Activated gamma-delta T cell (primary cell): ENCODE data around the gene ATAD3B.
"Not testable (repeated sequence)": the region's sequence is repeated elsewhere in the genome, so short reads cannot be mapped to it uniquely, and the experiment has no call there.

Experiments used
- DNase-seq: peaks from one replicate; lab custom pipeline; 2025; lab: John Stamatoyannopoulos, UW

Gene ATAD3B

DNA sequence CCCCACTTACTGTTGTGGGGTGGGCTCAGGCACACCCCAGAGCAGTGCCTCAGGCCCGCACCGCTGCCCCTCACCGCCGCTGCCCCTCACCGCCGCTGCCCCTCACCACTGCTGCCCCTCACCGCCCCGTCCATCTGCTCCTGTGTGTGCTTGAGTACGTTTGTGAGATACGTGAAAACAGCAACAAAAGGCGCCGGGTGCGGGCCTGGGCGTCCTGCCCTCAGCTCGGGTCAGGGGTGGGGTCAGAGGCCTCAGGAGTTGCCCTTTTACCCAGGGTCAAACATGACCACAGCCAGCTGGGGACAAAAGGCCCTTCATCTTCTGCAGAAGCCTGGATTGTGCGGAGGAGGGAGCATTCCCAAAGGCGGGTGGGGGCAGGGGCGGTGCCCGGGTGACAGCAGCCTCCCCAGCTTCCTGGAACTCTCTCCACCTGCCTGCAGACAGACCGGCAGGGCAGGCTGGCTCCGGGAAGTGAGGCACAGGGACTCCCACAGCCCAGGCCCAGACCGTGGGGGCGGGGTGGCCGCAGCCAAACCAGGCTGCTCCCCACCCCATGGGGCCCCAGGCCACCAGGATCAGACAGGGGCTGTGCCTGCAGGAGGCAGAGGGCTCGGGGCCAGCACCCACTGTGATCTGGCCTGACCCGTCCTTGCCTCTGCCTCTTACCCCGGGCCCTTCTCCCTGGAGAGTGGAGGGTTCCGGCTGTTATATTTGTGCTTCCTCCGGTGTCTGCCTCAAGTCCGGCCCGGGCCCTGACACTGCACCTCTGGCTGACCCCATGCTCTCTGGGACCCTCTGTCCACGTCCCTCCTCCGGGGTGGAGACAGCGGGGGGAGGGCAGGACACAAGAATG is 38.4 kb upstream of the ATAD3B start:
- DNase-seq = no peak

DNA sequence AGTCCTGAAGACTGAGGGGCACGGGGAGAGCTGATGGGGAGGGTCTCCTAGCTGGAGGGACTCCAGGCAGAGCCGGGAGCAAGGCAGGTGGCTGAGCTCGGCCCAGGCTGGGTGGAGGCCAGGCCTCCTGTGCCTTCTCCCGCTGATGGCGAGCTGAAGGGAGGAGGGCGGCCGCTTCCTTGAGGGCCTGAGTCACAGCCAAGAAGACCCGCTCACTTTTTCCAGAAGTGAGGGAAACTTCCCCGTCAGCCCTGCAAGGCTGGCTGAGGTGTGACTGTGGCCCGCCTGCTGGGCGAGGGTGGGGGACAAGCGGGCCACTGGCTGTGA is 37.8 kb upstream of the ATAD3B start:
- no peak for DNase-seq

- no peak for DNase-seq
Observed at GRCh38 chr1:1434131-1434823, 37.3 kb upstream of the ATAD3B start.

DNA sequence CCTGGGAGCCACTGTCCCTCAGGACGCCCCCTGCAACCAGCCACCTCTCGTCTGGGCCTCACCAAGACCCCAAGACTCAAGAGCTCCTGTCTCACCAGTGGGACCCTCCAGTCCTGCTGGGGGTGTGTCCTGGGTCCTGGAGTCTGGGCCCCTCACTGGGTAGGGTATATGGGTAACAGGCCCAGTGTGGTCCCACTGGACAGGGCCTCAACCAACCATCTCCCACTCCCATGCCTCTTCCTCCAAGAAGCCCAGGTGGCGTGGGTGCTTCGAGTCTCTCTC is 36.8 kb upstream of the ATAD3B start:
- DNase-seq = no peak

DNA sequence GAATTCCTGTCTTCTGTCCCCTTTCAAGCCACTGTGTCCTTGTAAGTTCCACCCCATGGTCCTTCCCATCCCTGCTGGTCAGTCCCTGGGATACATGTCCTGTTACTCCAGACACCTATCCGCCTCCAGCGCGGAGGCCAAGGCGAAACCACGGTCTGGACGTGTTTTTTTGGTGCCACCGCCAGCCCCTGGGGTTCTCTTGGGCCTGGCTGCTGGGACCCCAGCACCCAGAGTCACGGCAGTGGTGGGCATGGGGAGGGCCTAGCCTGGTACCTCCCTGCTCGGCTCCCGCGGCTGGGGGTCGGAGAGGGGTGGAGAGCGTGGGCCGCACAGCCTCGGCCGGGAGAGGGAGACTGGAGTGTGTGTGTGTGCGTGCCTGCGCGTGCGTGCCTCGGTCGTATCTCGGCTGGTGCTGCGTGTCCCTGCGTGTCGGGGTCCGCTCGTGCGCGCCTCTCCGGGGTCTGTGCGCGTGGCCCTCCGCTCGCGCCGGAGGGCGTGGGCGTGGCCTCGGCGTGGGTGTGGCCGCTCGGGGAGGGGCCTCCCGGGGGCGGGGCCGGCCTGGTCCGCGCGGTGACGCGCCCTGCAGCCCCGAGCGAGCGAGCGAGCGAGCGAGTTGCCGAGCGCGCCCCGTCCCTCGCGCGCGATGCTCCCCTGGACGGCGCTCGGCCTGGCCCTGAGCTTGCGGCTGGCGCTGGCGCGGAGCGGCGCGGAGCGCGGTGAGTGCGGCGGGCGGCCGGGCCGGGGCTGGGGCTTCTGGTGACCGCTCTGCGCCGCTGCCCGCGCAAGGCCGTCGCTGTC is 36.3 kb upstream of the ATAD3B start, which contains the start of gene VWA1:
Gene VWA1, plus strand, starts transcription at position 585 of the 798 bp plus-strand sequence. Its CDS starts 59 bp downstream, at position 644.
- peak; percentile 31 for DNase-seq

DNA sequence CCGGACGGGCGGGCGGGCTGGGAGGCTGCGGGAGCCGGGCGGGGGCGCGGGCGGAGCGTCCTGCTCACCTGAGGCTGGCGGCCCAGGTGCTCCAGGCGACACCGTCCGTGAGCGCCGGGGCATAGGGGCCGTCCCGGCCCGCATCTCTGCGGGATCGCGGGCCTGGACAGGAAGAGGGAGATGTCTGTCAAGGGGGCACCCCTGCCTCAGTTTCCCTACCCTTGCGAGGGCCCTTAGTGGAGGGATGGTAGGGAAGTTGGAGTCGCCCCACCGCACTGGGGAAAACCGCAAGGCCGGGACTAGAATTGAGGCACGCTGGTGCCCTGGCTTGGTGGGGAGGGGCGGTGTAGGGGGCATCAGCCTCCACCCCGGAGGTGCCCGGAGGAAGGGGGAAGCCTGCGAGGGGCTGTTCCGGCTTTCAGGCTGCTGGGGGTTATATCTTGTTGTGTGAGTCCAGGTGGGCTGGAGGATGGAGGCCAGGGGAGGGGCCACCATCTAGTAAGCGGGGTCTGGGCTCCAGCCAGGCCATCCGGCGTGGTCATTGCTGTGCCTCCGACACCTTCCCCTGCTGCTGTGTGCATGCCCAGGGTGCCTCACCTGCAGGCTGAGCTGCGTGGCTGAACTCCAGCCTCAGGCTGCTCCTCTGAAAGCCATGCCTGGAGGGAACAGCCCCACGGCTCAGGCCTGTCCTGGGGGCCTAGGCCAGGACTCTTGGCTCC is 35.5 kb upstream of the ATAD3B start:
- no peak for DNase-seq

GRCh38 chr1:1436630-1437032 is 34.9 kb upstream of the ATAD3B start:
- no peak for DNase-seq

DNA sequence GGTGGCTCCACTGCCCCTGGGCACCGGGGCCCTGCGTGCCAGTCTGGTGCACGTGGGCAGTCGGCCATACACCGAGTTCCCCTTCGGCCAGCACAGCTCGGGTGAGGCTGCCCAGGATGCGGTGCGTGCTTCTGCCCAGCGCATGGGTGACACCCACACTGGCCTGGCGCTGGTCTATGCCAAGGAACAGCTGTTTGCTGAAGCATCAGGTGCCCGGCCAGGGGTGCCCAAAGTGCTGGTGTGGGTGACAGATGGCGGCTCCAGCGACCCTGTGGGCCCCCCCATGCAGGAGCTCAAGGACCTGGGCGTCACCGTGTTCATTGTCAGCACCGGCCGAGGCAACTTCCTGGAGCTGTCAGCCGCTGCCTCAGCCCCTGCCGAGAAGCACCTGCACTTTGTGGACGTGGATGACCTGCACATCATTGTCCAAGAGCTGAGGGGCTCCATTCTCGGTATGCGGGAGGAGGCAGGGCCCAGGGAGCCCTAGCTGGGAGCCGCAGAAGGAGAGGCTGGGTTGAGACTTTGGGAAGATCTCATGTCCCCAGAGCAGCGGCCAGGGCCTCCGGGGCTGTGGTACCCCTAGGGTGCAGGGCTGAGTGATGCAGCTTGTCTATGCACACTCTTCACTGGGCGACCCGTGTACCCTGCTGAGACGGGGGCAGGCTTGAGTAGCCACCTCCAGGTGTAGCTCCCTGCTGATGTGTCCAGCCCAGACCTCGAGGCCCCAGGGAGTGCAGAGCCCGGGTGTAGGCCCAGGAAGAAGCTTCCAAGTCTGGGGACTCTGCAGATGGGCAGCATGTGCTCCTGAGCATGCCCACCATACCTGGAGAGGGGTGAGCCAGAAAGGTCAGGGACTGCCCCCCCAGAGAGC is 34.3 kb upstream of the ATAD3B start:
- DNase-seq = no peak

DNA sequence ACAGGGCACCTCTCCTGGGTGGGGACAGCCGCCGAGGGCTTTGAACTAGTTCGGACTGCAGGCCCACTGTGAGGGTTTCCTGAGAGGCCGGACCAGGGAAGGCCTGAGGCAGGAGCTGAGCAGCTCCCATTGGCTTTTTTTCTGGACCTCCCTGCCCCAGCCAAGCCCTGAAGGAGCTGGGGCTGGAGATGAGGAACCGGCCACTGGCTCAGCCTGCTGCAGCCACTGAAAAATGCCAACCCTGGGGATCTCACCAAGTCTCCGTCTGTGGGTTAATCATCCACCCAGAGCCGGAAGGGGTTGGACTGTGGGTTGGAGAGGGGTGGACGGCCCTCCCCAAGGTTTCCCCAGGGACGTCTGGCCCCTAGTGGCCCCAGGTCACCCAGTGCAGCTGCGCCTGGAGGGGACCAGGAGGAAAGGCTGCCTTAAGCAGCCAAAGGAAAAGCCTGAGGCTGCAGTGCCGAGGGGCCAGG is 33.6 kb upstream of the ATAD3B start:
- DNase-seq = no peak

DNA sequence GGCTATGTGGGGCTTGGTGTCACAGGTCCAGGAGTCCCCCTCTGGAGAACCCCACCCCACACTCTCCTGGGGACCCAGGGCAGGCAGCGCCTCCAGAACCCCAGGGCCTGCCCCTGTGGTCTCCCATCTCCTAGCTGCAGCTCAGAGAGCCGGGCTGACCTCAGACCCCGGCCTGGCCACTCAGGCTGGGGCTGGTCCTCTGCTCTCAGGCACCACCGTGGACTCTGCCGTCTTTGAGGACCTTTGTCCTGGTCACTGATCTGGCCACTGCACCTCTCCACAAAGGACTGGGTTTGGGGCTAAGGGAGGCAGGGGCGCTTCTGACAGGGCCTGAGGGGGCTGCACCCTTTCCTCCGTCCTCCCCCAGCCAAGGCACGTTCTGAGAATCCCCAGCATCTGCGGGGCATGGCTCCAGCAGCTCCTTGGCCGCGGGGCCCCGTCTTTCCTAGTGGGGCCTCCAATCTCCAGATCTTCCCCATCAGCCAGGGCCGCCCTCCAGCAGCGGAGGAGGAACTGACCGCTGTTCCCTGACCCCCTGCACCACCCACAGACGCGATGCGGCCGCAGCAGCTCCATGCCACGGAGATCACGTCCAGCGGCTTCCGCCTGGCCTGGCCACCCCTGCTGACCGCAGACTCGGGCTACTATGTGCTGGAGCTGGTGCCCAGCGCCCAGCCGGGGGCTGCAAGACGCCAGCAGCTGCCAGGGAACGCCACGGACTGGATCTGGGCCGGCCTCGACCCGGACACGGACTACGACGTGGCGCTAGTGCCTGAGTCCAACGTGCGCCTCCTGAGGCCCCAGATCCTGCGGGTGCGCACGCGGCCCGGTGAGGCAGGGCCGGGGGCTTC is 32.8 kb upstream of the ATAD3B start:
- DNase-seq = no peak

GRCh38 chr1:1439546-1440261 is 31.9 kb upstream of the ATAD3B start:
- DNase-seq = no peak

DNA sequence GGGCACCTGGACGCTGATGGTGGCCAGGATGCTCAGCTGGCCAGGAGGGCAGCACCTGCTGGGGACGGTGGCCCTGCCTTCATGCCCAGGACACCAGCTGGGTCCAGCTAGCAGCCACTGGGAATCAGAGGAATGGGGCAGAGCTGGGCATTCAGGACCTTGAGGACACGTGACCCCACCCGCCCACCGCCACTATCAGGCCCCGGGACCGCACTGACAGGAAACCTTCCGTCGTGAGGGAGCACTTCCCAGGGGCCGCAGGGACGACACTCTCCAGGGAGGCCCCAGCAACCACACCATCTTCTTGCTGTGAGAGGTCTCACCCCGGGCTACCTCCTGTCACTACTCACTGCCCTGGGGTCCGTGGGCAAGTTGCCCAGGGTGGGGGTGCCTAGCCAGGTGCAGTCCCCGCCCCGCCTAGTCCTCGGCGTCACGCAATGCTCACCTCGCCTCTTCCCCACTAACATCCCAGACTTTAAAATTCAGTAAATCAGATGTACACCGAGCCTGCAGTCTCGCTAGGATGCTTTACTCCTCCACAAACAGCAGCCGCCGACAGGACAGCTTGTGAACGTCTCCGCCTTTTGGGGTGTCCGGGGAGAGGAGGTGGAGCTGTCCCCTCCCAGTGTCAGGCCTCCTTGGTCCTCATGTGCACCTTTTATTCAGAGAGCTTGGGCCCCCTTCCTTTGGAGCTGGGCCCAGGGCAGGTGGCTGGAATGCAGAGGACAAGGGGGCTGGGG is 31.1 kb upstream of the ATAD3B start:
- DNase-seq = no peak

DNA sequence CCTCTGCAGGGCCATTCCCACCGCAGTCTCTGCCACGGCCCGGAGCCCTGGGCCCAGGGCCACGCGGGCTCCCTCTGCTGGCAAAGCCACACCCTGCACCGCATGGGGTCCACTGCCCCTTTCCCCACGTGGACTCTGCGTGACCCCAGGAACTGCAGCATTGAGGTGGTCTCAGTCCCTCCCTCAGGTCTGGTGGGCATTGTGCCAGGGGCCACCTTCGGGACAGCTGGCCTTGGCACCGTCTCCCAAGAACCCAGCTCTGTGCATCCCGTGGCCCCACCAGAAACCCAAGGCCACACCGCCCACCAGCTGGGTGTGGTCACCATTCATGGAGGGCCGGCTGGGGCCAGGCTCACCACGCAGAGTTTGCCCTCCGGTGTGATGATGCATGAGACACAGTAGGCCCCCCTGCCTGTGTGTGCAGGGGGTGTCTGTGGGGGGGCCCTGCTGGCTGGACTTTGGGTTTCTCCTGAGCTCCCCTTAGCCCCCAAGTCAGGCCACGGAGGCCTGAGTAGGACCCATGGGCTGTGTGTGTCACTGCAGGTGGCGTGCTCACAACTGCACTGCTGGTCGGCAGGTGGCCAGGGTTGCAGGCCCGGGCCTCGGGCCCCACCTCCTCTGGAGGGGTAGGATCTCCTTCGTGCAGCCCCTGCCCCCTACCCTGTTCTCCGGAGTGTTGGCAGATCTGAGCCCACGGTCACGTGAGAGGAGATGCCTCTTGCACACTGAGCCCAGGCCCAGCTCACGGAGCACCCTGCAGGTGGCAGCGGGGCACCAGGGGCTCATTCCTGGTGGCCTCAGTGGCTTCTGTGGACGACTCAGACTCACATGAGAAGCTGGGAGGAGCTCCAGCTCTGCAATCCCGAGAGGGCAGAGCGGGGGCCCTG is 30.3 kb upstream of the ATAD3B start:
- no peak for DNase-seq

- DNase-seq = no peak
Observed at GRCh38 chr1:1442069-1442770, 29.3 kb upstream of the ATAD3B start.

- DNase-seq = not testable (repeated sequence)
Observed at GRCh38 chr1:1446631-1447030, 24.9 kb upstream of the ATAD3B start.

GRCh38 chr1:1449099-1449739 is 22.3 kb upstream of the ATAD3B start, which contains the start of gene ATAD3C:
ATAD3C (plus strand) TSS chr1:1449689; CDS start chr1:1450684, 995 bp downstream.
- DNase-seq = no peak
